ENCODE results near the gene KCNK3. TPM values are rescaled to one million over a fixed set of nuclear protein-coding genes. Genes with fewer than 3 reads are reported as not detected.

The KCNK3 gene
- total RNA-seq (ENCODE audit: unreplicated experiment), result not detected
- long read RNA-seq, result 0 reads

- Mint-ChIP-seq H3K9me3 (ENCODE audit: unreplicated experiment) (no peaks in the 10 kb centered on the region), H3K4me3 (ENCODE audit: unreplicated experiment) (peak within 1 kb of the TSS; percentile 17), H3K36me3 (ENCODE audit: low read depth, unreplicated experiment) (no peaks in the 10 kb centered on the region), H3K27ac (ENCODE audit: unreplicated experiment) (no peak within 1 kb of the TSS), H3K4me1 (ENCODE audit: unreplicated experiment) (peaks cover 2% of the 10 kb centered on the region), H3K27me3 (ENCODE audit: unreplicated experiment) (peaks cover 30% of the 10 kb centered on the region)
- peak; percentile 77 for DNase-seq (ENCODE audit: low spot score)
- no peak for TF ChIP-seq CTCF (IDR thresholded peaks at IDR 0.05; ENCODE audit: unreplicated experiment)
Observed at GRCh38 chr2:26692279-26692896, at the start of gene KCNK3. Gene KCNK3, plus strand, starts transcription at chr2:26692722. Its CDS starts 154 bp downstream, at chr2:26692876.

GRCh38 chr2:26644188-26644835 is 48.2 kb upstream of the KCNK3 start:
- Mint-ChIP-seq H3K27me3 (ENCODE audit: unreplicated experiment) (peaks cover 4% of the 10 kb centered on the region), H3K4me1 (ENCODE audit: unreplicated experiment) (peaks cover 6% of the 10 kb centered on the region), H3K36me3 (ENCODE audit: low read depth, unreplicated experiment) (no peaks in the 10 kb centered on the region), H3K27ac (ENCODE audit: unreplicated experiment) (peak overlapping the region; percentile 11), H3K9me3 (ENCODE audit: unreplicated experiment) (no peaks in the 10 kb centered on the region), H3K4me3 (ENCODE audit: unreplicated experiment) (no peak overlapping the region)
- no peak for TF ChIP-seq CTCF (IDR thresholded peaks at IDR 0.05; ENCODE audit: unreplicated experiment)
- DNase-seq (ENCODE audit: low spot score), result no peak

GRCh38 chr2:26645762-26646161 is 46.8 kb upstream of the KCNK3 start:
- Mint-ChIP-seq H3K4me1 (ENCODE audit: unreplicated experiment) (no peaks in the 10 kb centered on the region), H3K27ac (ENCODE audit: unreplicated experiment) (no peak overlapping the region), H3K36me3 (ENCODE audit: low read depth, unreplicated experiment) (no peaks in the 10 kb centered on the region), H3K9me3 (ENCODE audit: unreplicated experiment) (no peaks in the 10 kb centered on the region), H3K4me3 (ENCODE audit: unreplicated experiment) (no peak overlapping the region), H3K27me3 (ENCODE audit: unreplicated experiment) (peaks cover 4% of the 10 kb centered on the region)
- DNase-seq (ENCODE audit: low spot score), result no peak
- no peak for TF ChIP-seq CTCF (IDR thresholded peaks at IDR 0.05; ENCODE audit: unreplicated experiment)

GRCh38 chr2:26646986-26647672 is 45.4 kb upstream of the KCNK3 start:
- peaks cover 3% of the 10 kb centered on the region for H3K27me3 Mint-ChIP-seq (ENCODE audit: unreplicated experiment)
- H3K4me1 Mint-ChIP-seq (ENCODE audit: unreplicated experiment), result no peaks in the 10 kb centered on the region
- H3K9me3 Mint-ChIP-seq (ENCODE audit: unreplicated experiment), result no peaks in the 10 kb centered on the region
- H3K27ac Mint-ChIP-seq (ENCODE audit: unreplicated experiment), result no peak overlapping the region
- H3K36me3 Mint-ChIP-seq (ENCODE audit: low read depth, unreplicated experiment), result no peaks in the 10 kb centered on the region
- H3K4me3 Mint-ChIP-seq (ENCODE audit: unreplicated experiment), result no peak overlapping the region
- DNase-seq (ENCODE audit: low spot score), result no peak
- no peak for TF ChIP-seq CTCF (IDR thresholded peaks at IDR 0.05; ENCODE audit: unreplicated experiment)

GRCh38 chr2:26647981-26648380 is 44.5 kb upstream of the KCNK3 start:
- no peak overlapping the region for H3K4me3 Mint-ChIP-seq (ENCODE audit: unreplicated experiment)
- H3K27me3 Mint-ChIP-seq (ENCODE audit: unreplicated experiment), result peaks cover 3% of the 10 kb centered on the region

More at GRCh38 chr2:26647981-26648380, 44.5 kb upstream of the KCNK3 start:
- TF ChIP-seq CTCF (IDR thresholded peaks at IDR 0.05; ENCODE audit: unreplicated experiment), result no peak
- Mint-ChIP-seq H3K36me3 (ENCODE audit: low read depth, unreplicated experiment) (no peaks in the 10 kb centered on the region), H3K27ac (ENCODE audit: unreplicated experiment) (no peak overlapping the region), H3K4me1 (ENCODE audit: unreplicated experiment) (no peaks in the 10 kb centered on the region), H3K9me3 (ENCODE audit: unreplicated experiment) (no peaks in the 10 kb centered on the region)
- no peak for DNase-seq (ENCODE audit: low spot score)
